CD4-positive, alpha-beta T cell treated with Interleukin-15 for 4 hours (primary cell): ENCODE results near the gene ORM1.

ENCODE experiments used
- DNase-seq: peaks from one replicate; pipeline ENCODE4 v3.0.0-alpha.2; 2020; ENCODE audit warnings: low spot score

ORM1 gene

DNA sequence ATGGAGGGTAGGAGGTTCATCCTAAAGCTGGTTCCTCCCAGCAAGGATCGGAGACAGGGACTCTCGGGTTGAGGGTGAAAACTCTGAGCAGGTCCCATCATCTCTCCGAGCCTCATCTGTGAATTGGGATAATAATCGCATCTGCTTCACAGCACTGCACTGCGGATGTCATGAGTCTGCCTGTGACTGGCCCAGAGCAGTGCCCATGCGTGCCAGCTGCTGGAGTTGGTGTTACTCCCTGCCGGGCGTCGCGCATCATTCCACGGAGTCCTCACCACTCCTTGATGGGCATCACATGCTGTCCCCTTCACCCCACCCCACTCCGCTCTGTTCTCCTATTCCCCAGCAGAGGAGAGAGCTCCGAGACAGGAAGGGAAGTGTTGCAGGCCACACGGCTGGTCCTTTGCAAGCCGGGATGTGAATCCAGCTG, 35.1 kb upstream of the ORM1 start:
- no peak for DNase-seq

DNA sequence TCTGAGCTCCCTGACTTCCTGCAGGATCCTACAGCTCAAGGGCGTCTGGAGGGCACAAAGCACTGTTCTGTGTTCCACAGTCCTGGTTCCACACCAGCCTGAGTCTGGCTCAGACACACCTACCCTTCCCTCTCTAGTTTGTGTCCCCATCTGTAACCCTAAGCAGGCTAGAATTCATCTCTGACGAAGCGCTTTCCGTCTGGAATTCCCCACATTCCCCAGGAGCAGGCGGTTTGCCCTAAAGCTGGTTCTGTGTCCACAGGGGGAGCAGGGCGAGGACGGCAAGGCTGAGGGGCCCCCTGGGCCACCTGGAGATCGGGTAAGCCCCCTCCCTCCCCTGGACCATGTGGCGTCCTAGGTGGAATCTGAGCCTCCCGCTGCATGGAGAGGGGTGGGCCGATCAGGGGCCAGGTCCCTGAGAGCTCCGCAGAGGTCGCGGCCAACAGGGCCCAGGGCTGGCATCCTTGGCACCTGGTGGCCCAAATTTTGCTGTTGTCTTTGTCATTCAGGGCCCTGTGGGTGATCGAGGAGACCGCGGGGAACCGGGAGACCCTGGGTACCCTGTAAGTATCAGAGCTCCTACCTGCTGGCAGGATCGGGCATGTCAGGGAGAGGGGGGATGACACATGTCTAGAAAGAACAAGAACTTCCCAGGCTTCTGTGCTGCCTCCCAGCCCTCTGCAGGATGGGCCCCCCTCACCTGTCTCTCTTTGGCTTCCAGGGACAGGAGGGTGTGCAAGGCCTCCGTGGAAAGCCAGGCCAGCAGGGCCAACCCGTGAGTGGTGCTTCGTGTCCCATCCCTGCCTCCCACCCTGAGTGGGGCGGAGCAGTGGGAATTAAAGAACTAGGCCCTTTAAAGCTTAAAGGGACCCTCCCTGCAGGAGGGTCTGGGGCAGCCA, 34.5 kb upstream of the ORM1 start:
- no peak for DNase-seq

DNA sequence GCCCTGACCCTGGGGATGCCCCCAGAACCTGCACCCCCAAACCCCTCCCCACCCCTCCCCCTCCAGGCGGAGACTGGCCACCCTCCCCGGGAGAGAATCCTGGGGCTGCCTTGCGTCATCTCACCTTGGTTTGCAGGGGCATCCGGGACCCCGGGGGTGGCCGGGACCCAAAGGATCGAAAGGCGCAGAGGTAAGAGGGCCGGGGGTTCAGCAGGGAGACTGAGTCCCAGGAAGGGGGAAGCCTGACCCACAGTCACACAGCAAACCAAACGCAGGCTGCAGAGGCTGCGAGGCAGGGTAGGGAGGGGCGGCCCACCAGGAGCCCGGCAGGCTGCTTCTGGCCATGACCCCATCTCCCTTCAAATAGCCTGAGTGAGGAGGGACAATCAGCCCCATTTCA, 33.8 kb upstream of the ORM1 start:
- no peak for DNase-seq

GRCh38 chr9:114289571-114290481, 33.1 kb upstream of the ORM1 start:
- DNase-seq: no peak

- DNase-seq: no peak
These were observed 32.3 kb upstream of the ORM1 start for GRCh38 chr9:114290561-114290986.

DNA sequence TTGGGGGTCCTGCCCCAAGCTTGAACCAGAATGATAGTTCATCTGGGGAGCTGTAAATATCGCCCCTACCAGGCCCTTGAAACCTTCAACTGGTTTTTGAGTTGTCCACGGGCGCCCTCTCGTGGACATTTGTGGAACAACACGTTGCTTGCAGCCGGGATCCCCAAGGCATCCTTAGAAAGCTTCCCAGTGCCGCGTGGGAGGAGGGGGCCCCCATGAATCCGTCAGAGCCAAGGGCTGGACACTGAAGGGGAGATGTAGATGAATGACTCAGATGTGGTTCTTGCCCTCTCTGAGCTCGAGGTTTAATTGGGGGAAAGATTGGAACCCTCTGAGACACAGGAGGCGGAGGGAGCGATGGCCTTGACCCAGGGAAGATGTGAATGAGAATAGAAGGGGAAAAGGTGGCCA, 31.8 kb upstream of the ORM1 start:
- peak; percentile 65 for DNase-seq

- no peak for DNase-seq
These were observed 30.9 kb upstream of the ORM1 start for GRCh38 chr9:114291886-114292590.

DNA sequence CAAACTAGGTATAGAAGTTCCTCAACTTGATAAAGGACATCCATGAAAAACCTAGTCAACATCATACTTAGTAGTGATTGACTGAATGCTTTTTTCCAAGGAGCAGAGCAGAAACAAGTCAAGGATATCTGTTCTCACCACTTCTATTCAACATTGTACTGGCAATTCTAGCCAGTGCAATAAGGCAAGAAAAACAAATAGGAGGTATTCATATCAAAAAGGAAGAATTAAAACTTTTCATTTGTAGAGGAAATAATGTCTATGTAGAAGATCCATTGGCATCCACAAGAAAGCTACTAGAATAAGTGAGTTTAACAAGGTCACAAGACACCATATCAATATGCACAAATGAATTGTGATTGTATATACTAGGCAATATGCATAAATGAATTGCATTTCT, 28.2 kb upstream of the ORM1 start:
- DNase-seq: no peak

GRCh38 chr9:114296338-114296737, 26.6 kb upstream of the ORM1 start:
- DNase-seq: no peak

DNA sequence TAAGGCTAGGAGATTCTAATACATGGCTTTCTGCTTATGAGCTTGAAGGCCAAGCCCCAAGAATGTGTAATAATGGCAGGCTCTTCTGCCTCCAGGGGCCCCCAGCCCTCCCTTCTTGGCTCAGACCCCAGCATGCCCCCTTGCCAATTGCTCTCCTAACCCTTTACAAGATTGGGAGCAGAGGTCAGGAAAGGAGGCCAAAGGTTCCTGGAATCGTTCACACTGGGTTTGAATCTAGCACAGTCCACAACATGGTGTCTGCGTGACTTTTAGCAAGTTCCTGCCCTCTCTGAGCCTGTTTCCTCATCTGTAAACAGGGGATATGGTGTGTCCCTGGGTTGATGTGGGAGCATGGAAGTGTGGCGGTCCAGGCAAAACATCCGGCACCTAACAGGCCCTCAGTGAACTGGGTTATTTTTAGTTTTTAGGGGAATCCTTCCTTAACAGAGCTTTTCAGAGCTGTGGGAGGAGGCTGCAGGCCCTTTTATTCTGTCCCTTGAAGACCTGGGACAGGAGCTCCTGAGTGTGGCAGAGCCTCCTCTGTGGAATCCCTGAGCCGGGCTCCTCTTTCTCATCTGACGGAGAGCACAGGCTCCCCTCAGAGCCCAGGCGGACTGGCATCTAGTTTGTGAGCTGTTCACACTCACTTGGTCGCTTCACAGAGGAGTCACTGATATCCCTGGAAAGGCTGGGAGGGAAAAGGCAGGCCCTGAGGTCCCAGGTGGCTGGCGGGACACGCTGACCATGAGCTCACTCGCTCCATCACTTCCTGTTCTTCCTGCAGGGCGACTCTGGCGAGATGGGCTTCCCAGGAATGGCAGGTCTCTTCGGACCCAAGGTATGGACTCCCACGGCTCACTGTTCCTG, 23.4 kb upstream of the ORM1 start:
- DNase-seq: no peak

GRCh38 chr9:114300153-114300845, 22.6 kb upstream of the ORM1 start:
- no peak for DNase-seq

GRCh38 chr9:114300846-114301797, 21.8 kb upstream of the ORM1 start:
- DNase-seq: no peak

DNA sequence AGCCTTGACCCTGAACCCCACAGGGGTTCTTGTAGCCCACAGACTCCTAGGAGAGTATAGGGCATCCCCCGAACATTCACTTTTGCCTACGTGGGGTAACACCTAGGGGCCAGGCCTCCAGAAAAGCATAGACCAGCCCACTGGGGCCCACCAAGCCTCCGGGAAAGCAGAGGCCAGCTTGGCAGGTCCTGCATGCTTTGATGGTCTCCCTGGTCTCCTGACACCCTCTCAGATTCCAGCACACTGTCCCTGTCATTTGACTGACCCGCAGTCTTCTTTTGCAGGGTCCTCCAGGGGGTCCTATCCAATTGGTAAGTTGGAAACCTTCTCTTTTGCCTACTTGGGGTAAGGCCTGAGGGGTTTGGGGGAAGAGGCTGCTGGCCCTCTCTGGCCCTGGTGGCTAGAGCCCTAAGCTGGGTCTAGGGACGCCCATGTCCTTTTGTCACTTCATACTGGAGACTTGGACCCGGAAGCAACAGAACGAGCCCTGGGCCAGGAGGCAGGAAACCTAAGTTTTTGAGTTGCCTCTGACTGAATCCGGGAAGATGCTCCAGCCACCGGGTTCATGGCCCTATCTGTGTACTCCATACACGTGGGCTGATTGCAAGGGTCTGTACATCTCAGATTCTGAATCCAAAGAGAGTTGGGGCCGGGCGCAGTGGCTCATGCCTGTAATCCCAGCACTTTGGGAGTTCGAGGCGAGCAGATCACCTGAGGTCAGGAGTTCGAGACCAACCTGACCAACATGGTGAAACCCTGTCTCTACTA, 20.9 kb upstream of the ORM1 start:
- DNase-seq: no peak

- no peak for DNase-seq
These were observed 20.2 kb upstream of the ORM1 start for GRCh38 chr9:114302727-114303126.

DNA sequence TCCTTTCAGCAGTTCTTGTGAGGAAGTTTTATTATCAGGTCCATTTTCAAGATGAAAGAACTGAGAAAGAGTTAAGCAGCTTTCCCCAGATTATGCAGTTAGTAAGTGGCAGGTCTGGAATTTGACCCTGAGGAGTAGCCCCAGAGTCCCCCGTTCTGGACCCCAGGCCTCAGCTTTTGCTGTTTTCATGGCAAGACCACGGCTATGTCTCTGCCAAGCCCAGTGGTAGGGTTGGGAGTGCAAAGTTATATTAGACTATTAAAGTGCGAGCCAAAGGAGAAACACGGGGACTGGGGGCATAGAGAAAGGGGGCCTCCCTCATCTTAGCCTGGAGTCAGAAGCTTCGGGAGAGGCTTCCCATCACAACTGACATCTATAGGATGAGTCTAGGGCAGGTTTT, 19.3 kb upstream of the ORM1 start:
- no peak for DNase-seq

DNA sequence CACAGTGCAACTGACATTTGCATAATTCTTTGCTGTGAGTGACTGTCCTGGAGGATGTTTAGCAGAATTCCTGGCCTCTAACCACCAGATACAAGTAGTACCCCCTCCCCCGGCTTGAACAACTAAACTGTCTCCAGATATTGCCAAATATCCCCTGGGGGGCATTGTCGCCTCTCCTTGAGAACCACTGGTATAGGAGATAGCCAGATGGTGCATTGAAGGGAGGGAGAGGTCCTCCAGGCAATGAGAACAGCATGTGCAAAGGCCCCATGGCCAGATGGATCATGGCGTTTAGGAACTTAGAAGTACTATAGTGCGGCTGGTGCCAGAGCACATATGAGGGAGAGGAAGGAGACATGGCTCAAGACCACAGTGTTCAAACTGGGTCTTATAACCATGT, 18.9 kb upstream of the ORM1 start:
- no peak for DNase-seq

GRCh38 chr9:114304416-114305188, 18.3 kb upstream of the ORM1 start:
- DNase-seq: no peak

DNA sequence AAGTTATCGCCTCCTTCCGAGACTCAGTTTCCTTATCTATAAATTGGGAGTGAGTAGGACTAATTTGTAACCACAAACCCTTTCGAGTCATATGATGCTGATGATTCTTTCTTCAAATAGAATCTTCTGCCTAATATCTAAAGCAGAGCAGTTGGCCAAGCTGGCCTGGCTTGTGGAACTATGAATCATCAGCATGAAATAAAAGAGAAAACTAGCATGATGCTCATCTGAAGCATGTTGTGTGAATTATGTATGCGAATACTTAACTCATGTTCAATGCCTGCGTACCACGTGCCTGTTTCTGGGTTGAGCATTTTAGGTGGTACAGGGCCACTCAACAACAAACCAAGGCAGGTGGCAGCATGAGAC, 15.0 kb upstream of the ORM1 start:
- no peak for DNase-seq
